Testis (tissue), 3 donors: ENCODE measurements around the gene SGF29. TPM values are rescaled to one million over a fixed set of nuclear protein-coding genes. Genes with fewer than 3 reads are reported as not detected.
A peak's percentile ranks its signal among the peaks of the same experiment; 100 is the strongest.

ENCODE experiments used
- DNase-seq: peaks from one replicate; pipeline ENCODE4 v3.0.0-alpha.2; 2019
- H3K27ac ChIP-seq, 2 donors: fragments of 200-600 bp; sonication (generic); one replicate each; pipeline ENCODE4 v1.5.1; 2019
- H3K27me3 ChIP-seq: fragments of 200-600 bp; sonication (generic); one replicate; pipeline ENCODE4 v1.5.1; 2019
- H3K36me3 ChIP-seq: fragments of 200-600 bp; sonication (generic); one replicate; pipeline ENCODE4 v1.5.1; 2017; ENCODE audit warnings: low read depth; ENCODE audit errors: missing control alignments
- H3K4me1 ChIP-seq: fragments of 200-600 bp; sonication (generic); one replicate; pipeline ENCODE4 v1.5.1; 2019
- H3K4me3 ChIP-seq, 2 donors: fragments of 200-600 bp; sonication (generic); one replicate each; pipeline ENCODE4 v1.5.1; 2017 to 2019
- H3K9me3 ChIP-seq: fragments of 200-600 bp; sonication (generic); one replicate; pipeline ENCODE4 v1.5.1; 2017
- POLR2A ChIP-seq: fragments of 450-650 bp; IDR thresholded peaks from one replicate; pipeline ENCODE4 v1.6.1; 2017; ENCODE audit warnings: antibody characterized with exemption, mild to moderate bottlenecking, moderate library complexity
- WGBS, 2 donors: methylation state at CpG; one replicate each; pipeline ENCODE4 v1.1.5; 2018; 5-methylcytosine and 5-hydroxymethylcytosine counted together
- intact Hi-C: fragments of 100-400 bp; cut with DNase I; formaldehyde crosslinking; loops from one replicate; pipeline ENCODE4 v1.15.1; 2023; ENCODE audit warnings: low total_unique reads
- polyA plus RNA-seq: library from polyadenylated mRNA; stranded (reverse); fragments of 350-450 nt; fragmentation: Illumina TruSeq; extraction: RNeasy Lipid Tissue Mini Kit (QIAGEN cat#74804); gene quantifications from one replicate; pipeline ENCODE4 v1.2.3, GENCODE V29; 2014; ENCODE audit warnings: low read depth, low replicate concordance; ENCODE audit not compliant: insufficient read depth
- total RNA-seq, 2 donors: library from RNA; depleted of rRNA; stranded (reverse); fragments of >200 nt; gene quantifications; one replicate each; pipeline ENCODE4 v1.2.3, GENCODE V29; 2016
- TF ChIP-seq, protein P1 (sequence below), 3 experiments: fragments of 450-650 bp in 2 of 3; fragments of 200-600 bp in 1 of 3; sonication (generic) in 1 of 3; IDR thresholded peaks; one replicate each; pipeline ENCODE4 v1.5.1; 2016 to 2019; ENCODE audit warnings: antibody characterized with exemption in 3 of 3, mild to moderate bottlenecking in 2 of 3, moderate library complexity in 1 of 3

Gene SGF29
- total and polyA plus RNA-seq, 3 donors from 2014 or later: 76.7 to 94.5 (median 82.3) TPM

DNA sequence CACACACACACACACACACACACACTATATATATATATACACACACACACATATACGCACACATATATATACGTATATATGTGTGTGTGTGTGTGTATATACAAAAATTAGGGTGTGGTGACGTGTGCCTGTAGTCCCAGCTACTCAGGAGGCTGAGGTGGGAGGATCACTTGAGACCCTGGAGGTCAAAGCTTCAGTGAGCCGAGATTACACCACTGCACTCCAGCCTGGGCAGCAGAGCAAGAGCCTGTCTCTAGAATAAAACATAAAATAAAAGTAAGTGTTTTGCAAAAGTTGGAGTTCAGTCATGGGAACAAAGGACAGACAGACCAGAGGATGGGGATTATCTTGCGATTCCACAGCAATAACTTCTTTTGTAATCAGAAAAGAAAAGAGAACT, 25.7 kb upstream of the SGF29 start:
- no peak for TF ChIP-seq POLR2A
- TF ChIP-seq, protein P1, sequence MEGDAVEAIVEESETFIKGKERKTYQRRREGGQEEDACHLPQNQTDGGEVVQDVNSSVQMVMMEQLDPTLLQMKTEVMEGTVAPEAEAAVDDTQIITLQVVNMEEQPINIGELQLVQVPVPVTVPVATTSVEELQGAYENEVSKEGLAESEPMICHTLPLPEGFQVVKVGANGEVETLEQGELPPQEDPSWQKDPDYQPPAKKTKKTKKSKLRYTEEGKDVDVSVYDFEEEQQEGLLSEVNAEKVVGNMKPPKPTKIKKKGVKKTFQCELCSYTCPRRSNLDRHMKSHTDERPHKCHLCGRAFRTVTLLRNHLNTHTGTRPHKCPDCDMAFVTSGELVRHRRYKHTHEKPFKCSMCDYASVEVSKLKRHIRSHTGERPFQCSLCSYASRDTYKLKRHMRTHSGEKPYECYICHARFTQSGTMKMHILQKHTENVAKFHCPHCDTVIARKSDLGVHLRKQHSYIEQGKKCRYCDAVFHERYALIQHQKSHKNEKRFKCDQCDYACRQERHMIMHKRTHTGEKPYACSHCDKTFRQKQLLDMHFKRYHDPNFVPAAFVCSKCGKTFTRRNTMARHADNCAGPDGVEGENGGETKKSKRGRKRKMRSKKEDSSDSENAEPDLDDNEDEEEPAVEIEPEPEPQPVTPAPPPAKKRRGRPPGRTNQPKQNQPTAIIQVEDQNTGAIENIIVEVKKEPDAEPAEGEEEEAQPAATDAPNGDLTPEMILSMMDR (IDR thresholded peaks at IDR 0.05): no peak
- peak overlapping the region; percentile 63 to 80 for H3K27ac ChIP-seq
- intact Hi-C loops: no loop called here

DNA sequence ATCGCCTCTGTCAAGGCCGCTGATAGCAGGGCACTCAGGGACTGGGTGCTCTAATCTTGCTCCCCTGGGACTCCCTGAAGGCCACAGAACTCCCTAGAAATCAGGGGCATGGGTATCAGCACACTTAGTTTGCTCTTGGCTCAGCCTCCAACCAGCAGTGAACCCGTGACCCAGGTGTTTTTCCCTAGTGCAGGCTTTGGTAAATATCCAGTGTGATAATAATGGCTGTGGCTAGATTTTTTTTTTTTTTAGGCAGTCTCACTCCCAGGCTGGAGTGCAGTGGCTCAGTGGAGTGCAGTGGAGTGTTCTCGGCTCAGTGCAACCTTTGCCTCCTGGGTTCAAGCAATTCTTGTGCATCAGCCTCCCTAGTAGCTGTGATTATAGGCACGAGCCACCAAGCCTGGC, 25.3 kb upstream of the SGF29 start:
- peak; percentile 92 for DNase-seq
- H3K36me3 ChIP-seq: no peaks in the 10 kb centered on the region
- peak overlapping the region; percentile 63 to 80 for H3K27ac ChIP-seq
- H3K27me3 ChIP-seq: no peaks in the 10 kb centered on the region
- WGBS, 2 donors: 21 to 33% methylated on average over 5 of the region's 5 CpGs
- TF ChIP-seq, protein P1 (IDR thresholded peaks at IDR 0.05): no peak
- no peak for TF ChIP-seq POLR2A
- intact Hi-C loops: no loop called here
- H3K4me3 ChIP-seq: no peak overlapping the region
- peaks cover 60% of the 10 kb centered on the region for H3K4me1 ChIP-seq
- H3K9me3 ChIP-seq: no peaks in the 10 kb centered on the region

More for the DNA sequence above, 25.7 kb upstream of the SGF29 start:
- no peak overlapping the region for H3K4me3 ChIP-seq
- WGBS, 2 donors: 50 to 53% methylated on average over 5 of the region's 5 CpGs
- H3K36me3 ChIP-seq: no peaks in the 10 kb centered on the region
- H3K4me1 ChIP-seq: peaks cover 56% of the 10 kb centered on the region
- no peaks in the 10 kb centered on the region for H3K27me3 ChIP-seq
- no peak for DNase-seq
- H3K9me3 ChIP-seq: no peaks in the 10 kb centered on the region

DNA sequence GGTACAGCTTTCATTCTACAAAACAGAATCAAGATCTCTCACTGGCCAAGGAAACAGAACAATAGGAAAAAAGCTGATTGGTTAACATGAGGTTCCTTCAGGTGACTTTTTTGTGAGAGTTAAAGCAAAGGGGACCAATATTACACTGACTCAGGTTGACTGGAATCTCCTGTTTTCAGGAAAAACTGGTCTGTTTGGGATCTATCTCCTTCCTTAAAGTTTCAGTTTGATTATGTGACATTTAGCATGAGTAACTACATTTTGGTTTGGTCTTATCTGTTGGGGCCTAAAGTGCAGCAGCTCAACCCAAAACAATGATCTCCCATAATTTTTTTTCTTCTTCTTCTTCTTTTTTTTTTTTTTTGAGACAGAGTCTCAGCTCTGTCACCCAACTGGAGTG, 24.6 kb upstream of the SGF29 start:
- Histone ChIP-seq H3K9me3 (no peaks in the 10 kb centered on the region), H3K27ac (peak overlapping the region; percentile 63 to 80), H3K4me3 (no peak overlapping the region)

DNA sequence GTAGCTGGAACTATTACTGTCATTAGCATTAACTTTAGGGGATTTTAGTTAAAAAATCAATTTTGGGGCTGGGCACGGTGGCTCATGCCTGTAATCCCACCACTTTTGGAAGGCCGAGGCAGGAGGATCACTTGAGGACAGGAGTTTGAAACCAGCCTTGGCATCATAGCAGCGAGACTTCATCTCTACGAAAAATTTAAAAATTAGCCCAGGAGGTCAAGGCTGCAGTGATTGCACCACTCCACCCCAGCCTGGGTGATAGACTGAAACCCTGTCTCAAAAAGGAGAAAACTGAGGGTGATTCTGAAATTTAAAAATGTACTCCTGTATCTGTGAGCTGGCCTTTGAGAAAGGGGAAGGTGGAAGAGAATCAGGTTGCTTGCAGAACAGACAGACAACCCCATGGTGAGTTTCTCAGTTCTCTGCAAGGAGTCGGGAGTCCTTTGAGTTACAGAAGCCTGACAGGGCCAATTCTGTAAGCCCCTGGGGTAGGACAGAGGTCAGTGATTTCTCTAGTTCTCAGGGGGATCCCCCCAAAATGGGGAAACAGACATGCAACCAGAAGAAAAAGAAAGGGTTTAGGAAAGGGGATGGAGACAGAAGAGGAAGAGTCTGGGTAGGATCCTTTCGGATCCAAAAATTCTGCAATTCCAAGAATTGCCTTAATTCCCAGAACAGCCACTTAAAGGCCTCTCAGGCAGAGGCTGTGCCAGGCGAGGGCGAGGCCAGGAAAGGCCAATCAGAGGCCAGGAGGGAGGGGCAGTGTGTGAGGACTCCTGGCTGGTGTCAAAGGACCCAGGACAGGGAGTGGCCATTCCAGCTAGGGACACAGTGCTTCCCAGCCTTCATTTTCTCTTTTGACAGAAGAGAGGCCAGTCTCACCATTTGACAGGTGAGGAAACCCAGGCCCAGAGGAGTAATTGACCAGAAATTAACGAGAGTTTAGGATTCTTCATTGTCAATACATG, 21.7 kb upstream of the SGF29 start:
- peaks cover 43% of the 10 kb centered on the region for H3K4me1 ChIP-seq
- intact Hi-C loops: no loop called here
- no peak overlapping the region for H3K4me3 ChIP-seq
- peak; percentile 88 for DNase-seq
- H3K27ac ChIP-seq: peak overlapping the region; percentile 2 to 97
- 53 to 54% methylated on average over 9 of the region's 9 CpGs for whole genome bisulfite sequencing, 2 donors
- TF ChIP-seq, protein P1 (IDR thresholded peaks at IDR 0.05): no peak
- no peak for TF ChIP-seq POLR2A
- no peaks in the 10 kb centered on the region for H3K36me3 ChIP-seq
- no peaks in the 10 kb centered on the region for H3K27me3 ChIP-seq
- no peaks in the 10 kb centered on the region for H3K9me3 ChIP-seq

More for the DNA sequence above, 24.6 kb upstream of the SGF29 start:
- intact Hi-C loops: no loop called here
- DNase-seq: no peak
- Histone ChIP-seq H3K27me3 (no peaks in the 10 kb centered on the region), H3K4me1 (peaks cover 56% of the 10 kb centered on the region), H3K36me3 (no peaks in the 10 kb centered on the region)
- TF ChIP-seq, protein P1 (IDR thresholded peaks at IDR 0.05): no peak
- no peak for TF ChIP-seq POLR2A
